Activated CD4-positive, alpha-beta T cell treated with anti-CD3 and anti-CD28 coated beads for 4 hours (primary cell): ENCODE results near the gene ATP8B4.
"Not testable (repeated sequence)": the region's sequence is repeated elsewhere in the genome, so short reads cannot be mapped to it uniquely, and the experiment has no call there.

ENCODE experiments used
- DNase-seq, 2 donors: peaks; one replicate each; pipeline ENCODE4 v3.0.0-alpha.2; 2020

Gene ATP8B4, protein sequence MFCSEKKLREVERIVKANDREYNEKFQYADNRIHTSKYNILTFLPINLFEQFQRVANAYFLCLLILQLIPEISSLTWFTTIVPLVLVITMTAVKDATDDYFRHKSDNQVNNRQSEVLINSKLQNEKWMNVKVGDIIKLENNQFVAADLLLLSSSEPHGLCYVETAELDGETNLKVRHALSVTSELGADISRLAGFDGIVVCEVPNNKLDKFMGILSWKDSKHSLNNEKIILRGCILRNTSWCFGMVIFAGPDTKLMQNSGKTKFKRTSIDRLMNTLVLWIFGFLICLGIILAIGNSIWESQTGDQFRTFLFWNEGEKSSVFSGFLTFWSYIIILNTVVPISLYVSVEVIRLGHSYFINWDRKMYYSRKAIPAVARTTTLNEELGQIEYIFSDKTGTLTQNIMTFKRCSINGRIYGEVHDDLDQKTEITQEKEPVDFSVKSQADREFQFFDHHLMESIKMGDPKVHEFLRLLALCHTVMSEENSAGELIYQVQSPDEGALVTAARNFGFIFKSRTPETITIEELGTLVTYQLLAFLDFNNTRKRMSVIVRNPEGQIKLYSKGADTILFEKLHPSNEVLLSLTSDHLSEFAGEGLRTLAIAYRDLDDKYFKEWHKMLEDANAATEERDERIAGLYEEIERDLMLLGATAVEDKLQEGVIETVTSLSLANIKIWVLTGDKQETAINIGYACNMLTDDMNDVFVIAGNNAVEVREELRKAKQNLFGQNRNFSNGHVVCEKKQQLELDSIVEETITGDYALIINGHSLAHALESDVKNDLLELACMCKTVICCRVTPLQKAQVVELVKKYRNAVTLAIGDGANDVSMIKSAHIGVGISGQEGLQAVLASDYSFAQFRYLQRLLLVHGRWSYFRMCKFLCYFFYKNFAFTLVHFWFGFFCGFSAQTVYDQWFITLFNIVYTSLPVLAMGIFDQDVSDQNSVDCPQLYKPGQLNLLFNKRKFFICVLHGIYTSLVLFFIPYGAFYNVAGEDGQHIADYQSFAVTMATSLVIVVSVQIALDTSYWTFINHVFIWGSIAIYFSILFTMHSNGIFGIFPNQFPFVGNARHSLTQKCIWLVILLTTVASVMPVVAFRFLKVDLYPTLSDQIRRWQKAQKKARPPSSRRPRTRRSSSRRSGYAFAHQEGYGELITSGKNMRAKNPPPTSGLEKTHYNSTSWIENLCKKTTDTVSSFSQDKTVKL

DNA sequence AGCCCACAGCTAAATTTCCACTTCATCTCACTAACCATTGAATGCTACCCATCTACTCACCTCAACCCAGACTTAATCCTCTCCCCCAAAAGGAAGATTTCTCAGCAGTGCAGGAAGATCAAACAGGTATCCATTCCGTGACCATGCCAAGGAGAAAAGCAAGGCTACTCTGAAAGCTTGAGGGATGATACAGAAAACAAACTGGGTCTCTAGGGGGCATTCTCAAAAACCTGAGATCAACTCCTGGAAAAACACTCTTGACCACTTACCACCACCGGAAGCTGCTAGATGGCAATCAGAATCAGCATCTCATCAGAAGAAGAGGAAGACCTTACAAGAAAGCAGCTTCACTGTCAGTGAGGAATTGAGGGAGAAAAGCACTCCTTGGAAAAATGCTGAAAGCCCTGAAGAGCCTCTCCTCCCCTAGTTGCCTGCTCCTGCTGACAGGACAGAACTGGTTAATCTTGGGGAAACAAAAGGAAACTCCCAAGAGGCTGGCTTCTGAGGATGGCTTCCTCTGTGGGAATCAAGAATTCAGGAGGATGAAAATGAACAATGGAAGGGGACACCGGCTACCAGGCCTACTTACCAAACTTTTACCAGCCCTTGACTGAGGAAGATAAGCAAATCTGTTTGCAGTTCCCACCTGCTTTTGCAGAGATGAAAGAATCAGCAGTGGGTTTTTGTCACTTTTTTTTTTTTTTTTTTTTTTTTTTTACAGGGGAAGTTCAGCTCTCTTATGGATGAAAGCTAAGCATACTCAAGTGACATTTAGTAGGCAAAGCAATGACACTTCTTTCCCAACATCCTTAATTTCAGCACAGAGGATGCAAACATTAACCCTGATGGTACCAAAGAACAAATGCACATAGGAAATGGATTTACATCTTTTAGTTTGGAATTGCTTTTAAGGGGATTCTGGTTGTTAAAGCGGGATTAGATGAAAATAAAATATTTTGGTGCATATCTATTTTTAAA lies at the start of gene ATP8B4:
ATP8B4 (minus strand) TSS at position 171 of the 978 bp plus-strand sequence. CDS start 12,267 bp downstream, outside the sequence.
- no peak for DNase-seq

DNA sequence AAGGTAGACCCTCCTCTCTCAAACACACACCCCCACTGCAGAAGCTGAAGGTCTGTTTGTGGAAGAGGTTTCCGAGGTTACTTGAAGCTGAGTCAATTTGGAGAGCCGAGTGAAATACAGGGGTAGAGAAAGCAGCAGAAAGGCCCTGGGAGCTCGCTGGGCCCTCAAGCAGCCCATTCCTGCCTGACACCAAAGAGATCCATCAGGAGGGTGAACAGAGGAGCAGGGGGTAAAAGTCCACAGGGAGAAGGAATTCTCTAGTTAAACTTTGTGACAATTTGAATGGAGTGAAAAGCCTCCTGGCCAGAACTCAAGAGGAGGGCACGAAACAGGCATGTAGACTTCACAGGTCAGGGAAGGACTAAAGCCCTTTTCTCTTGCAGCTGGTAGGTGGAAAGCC lies 49.3 kb upstream of the ATP8B4 start:
- no peak for DNase-seq

DNA sequence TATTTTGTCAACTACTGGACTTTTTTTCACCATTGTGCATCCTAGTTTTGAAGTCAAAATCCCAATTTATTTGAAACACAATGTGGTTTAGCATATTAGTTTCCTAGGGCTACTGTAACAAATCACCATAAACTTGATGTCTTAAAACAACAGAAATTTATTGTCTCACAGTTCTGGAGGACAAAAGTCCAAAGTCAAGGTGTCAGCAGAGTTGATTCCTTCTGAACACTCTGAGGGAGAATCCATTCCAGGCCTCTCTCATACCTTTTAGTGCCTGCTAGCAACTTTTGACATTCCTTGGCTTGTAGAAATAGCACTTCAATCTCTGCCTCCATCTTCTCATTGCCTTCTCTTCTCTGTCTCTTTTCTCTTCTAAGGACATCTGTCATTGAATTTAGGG lies 48.1 kb upstream of the ATP8B4 start:
- no peak for DNase-seq

DNA sequence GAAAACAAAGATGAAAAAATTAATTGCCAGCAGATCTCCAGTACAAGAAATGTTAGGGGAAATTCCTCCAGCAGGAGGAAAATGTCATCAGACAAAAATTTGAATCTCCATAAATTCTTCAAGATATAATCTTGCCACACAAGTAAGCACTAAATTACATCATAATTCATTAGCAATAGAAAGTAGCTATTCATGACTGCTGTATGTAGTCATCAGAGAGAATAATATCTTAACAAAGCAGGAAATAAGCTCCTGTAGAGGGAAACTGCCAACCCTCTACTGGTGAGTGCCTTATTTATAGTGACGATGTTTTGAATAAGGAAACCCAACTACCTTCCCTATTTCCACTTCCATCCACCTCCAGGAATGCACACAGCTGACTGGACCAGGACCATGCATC lies 47.2 kb upstream of the ATP8B4 start:
- DNase-seq, result no peak

DNA sequence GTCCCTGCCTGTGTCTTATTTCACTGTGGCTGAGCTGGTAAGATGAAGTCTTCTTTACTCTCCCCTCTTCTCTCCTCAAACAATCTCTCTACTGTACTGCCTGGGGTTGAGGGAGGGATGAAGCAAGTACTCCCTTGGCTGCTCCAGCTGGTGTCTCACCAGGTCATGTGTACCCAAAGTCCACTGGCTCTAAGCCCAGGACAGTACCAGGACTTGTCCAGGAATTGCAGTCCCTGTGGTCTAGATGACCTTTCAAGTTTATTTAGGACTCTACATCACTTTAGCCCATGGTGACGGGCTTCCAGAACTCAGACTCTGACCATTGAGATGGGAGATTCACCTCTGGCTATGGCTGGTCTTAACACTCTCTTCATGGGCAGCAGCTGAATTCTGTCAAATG lies 45.4 kb upstream of the ATP8B4 start:
- DNase-seq, result no peak

DNA sequence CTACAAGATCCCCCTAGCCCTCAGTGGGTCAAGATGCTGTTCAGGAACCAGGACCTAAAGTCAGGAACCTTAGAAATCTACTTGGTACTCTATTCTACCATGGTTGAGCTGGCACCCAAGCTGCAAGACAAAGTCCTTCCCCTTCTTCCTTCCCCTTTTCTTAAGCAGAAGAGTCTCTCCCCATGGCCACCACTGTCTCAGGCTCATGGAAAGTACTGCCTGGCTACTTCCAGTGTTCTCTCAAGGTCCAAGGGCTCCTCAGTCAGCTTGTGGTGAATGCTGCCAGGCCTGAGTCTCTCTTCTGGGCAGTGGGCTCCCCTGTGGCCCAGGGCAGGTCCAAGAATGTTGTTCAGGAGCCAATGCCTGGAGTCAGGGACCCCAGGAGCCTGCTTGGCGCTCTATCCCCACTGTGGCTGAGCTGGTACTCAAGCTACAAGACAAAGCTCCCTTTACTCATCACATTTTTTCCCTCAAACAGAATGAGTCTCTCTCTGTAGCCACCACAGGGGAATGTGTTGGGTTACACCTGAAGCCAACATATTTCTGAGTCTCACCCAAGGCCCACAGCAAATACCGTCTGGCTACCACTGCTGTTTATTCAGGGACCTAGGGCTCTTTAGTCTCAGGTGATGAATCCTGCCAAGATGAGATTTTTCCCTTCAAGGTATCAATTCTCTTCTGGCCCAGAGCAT lies 44.8 kb upstream of the ATP8B4 start:
- DNase-seq, result no peak

DNA sequence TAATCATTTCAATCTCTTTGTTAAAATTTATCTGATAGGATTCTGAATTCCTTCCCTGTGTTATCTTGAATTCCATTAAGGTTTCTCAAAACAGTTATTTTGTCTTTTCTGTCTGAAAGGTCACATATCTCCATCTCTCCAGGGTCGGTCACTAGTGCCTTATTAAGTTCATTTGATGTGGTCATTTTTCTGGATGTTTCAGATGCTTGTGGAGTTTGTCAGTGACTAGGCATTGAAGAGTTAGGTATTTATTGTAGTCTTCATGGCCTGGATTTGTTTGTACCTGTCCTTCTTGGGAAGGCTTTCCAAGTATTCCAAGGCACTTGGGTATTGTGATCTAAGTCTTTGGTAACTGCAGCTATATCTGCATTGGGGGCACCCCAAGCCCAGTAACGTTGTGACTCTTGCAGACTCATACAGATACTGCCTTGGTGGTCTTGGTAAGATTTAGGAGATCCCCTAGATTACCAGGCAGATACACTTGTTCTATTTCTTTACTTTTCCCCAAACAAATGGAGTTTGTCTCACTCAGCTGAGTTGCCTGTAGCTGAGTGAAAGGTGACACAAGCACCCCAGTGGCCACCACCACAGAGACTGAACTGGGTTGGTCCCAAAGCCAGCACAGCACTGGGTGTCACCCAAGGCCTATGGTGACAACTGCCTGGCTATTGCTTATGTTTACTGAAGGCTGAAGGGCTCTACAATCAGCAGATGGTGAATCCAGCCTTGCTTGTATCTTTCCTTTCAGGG lies 44.1 kb upstream of the ATP8B4 start:
- DNase-seq, result no peak

DNA sequence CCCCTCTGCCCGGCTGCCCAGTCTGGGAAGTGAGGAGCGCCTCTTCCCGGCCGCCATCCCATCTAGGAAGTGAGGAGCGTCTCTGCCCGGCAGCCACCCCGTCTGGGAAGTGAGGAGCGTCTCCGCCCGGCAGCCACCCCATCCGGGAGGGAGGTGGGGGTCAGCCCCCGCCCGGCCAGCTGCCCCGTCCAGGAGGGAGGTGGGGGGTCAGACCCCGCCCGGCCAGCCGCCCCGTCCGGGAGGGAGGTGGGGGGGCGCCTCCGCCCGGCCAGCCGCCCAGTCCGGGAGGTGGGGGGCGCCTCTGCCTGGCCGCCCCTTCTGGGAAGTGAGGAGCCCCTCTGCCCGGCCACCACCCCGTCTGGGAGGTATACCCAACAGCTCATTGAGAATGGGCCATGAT lies 39.2 kb upstream of the ATP8B4 start:
- DNase-seq, result not testable (repeated sequence)

DNA sequence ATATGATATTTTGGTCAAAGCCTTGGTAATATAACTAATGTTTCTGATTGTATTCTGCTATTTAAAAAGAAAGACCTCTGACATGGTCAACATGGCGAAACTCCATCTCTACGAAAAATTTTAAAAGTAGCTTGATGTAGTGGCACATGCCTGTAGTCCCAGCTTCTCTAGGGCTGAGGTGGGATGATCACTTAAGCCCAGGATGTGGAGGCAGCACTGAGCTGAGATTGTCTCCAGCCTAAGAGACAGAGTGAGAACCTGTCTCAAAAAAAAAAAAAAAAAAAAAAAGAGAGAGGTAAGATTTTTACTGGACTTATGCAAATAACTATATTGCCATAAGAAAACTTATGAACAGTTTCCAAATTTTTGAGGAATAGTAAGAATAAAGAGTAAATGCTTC lies 32.4 kb upstream of the ATP8B4 start:
- no peak for DNase-seq

DNA sequence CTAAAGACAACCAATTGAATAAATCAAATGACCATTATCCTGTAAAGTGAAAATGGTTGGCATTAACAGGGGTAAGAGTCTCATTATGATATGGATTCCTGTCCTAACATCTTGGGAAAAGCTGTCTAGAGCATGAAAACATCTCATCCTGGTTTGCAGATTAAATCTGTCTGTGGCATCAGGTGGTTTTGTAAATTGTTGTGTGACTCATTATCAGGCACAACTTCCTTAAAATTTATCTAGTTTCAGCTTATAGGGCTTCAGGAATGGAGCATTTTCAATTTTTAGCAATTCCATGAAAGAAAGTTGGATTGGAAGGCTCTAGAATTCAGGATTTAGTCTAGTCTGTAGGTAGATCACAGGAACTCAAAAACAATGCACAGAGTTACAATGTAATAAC lies 31.8 kb upstream of the ATP8B4 start:
- DNase-seq, result no peak

DNA sequence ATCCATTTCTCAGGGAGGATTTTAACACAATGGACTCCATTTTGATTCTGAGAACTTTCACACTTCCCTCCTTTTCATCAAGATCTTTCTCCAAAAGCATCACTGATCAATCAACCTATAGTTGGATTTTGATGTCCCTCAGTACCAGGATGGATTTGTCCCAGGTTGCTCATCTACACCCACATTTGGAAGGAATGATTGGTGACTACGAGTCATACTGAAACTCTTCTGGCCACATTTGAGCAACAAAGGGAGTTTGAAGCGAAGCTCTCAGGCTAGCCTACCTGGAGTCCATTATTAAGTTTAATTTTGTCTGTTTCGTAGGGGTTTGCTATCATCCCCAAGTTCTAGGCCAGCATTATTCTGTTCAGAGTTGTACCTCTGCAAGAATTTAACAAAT lies 31.3 kb upstream of the ATP8B4 start:
- no peak for DNase-seq

DNA sequence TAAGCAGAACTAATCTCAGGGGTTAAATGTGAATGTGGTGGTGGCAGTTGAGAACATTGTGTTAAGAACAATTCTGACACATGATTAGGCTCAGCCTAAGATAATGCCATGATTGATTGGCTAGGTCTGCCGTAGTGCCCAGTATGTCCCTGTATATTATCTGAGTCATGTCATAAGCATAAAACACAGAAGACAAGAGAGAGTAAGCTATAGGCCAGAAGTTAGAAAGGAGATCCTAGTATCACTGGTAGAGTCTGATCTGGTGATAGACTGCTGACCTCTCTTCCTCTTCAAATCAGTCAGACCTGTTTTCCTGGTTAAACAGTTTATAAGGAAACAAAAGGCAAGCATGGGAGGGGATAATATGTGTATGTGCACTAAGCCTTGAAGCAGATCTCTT lies 30.1 kb upstream of the ATP8B4 start:
- no peak for DNase-seq

DNA sequence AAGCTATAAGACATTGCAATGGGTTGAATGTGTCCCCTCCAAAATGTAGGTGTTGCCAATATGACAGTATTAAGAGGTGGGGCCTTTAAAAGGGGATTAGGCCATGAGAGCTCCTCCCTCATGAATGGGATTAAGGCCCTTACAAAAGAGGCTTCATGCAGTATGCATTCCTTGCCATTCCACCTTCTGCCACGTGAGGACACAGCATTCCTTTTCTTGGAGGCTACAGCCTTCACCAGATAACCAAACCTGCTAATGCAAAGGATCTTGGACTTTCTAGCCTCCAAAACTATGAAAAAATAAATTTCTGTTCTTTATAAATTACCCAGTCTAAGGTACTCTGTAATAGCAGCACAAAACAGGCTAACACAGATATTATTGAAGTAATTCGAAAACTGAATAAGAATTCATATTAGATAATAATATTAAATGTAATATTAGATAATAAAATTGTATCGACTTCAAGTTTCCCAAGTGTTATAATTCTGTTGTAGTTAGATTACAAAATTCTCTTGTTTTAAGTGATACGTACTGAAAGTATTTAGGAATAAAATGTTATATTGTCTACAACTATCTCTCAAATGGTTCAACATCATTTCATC lies 29.4 kb upstream of the ATP8B4 start:
- no peak for DNase-seq

DNA sequence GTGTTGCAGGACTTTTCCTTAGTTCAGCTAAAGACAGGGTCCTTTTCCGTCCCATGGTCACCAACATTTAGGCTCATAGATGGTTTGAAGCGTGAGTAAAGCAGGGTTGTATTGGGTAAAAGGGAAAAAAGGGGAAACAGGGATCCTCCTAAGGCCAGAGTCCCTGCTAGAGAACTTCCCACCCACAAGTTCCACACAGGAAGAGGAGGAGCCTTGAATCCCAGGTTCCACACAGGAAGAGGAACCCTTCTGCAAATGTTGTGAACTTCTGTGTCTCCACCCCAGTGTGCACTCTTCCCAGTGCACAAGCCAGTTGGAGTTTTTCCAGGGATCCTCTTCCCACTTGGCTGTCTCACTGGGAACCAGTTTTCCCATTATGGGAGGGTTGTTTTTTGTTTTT lies 27.6 kb upstream of the ATP8B4 start:
- DNase-seq, result no peak

DNA sequence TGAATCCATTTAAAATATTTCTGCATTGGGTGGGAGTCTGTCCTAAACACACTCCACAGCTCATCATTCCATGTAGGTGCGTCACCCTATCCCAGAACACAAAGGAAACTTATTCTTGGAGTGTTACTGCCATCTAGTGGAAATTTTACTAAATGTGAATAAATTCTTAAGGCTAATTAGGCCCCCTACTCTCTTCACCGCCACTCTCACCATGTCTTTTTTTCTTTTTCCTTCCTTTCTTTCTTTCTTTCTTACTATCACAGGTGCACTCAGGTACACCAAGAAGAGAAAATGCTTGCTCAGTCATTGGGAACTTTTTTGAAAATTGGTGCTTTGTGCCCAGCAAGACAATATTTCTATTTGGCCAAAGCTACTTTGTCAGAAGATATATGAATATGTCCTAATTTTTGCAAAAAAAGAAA lies 26.4 kb upstream of the ATP8B4 start:
- DNase-seq, result no peak

DNA sequence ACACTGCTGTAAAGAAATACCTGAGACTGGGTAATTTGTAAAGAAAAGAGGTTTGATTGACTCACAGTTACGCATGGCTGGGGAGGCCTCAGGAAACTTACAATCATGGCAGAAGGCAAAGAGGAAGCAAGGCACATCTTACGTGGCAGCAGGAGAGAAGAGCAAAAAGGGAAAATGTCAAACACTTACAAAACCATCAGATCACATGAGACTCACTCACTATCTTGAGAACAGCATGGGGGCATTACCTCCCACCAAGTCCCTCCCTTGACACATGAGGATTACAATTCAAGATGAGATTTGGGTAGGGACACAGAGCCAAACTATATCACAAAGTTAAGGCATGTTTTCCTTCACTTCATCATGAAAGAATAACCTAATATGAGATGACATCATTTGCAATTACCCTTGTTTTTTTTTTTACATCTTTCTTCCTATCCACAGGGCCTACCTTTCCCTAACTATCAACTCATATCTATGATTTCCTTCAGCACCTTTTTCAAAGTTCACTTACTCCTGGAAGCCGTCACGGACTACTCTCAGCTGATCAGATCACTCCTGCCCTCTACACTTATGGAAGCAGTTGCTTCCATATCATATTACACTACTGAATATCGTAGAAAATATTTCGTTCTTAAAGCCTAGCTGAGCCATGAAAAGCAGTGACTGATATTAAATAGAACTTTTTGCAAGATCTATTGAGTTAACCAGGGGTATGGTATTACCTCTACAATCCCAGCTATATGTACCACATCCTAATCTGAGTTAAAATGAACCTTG lies 25.5 kb upstream of the ATP8B4 start:
- DNase-seq, result no peak

DNA sequence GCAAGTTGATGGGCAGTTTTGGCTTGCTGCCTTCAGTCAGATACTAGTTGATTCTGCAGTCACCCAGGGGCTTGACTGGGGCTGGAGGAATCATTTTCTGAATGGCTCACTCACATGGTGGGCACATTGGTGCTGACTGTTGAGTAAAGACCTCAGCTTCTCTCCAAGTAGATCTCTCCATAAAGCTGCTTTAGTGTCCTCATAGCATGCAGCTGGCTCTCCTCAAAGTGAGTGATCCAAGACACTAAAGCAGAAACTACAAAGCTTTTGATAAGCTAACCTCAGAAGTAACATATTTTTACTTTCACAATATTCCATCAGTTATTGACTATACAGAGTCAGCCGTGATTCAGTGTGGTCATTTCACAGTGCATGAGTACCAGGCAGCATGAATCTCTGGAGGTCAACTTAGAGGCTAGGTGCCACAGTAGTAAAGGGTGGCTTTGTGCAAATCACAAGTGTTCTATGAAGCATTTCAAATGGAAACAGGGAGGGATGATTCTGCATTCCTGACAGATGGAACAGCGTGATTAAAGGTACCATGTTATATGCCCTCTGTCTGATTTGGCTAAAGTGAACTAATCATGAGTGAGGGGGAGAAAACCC lies 24.3 kb upstream of the ATP8B4 start:
- no peak for DNase-seq

DNA sequence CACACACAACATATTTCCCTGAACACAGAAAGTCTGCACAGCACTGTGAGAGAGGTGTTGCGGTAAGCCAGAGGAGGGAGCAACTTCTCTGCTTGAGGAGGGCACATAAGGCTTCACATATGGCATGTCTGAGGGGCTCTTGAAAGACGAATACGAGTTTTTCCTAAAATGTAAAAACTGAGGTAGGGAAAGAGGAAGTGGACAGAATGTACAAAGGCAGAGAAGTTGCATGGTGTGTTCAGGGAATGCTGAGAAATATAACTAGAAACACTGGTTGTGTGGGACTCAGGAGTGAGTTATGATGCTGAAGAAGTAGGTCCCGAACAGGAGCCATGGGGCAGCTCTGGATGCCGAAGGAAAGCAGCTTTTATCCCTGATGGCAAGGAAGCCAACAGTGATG lies 22.8 kb upstream of the ATP8B4 start:
- DNase-seq, result no peak

DNA sequence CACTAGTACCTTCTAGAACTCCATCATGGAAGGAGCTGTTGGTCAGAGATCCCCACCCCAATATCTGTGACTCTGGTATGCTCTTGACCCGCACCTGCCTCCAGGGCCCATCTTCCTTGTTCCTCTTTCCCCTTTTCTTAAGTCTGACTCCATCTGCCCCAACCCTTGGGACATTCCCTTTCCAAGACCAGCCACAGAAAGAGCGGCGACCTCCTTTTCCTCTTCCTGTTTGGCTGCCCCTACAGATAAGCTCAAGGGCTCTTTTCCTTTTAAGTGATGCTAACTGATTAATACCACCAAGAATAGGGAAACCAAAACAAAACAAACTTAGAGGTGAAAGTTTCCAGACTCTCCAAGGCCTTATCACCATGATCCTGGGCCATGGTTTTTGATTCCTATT lies 21.9 kb upstream of the ATP8B4 start:
- no peak for DNase-seq
